Nephron (organoid): ENCODE results near the gene MCF2L2.
"Not testable (repeated sequence)": the region's sequence is repeated elsewhere in the genome, so short reads cannot be mapped to it uniquely, and the experiment has no call there.

Experiments
- H3K27ac Mint-ChIP-seq, 3 experiments: 2 replicates each; pipeline ENCODE4 v1.8.0; 2020; ENCODE audit warnings: mixed read lengths in 3 of 3, mild to moderate bottlenecking in 2 of 3, moderate library complexity in 1 of 3
- H3K27me3 Mint-ChIP-seq: 2 replicates; pipeline ENCODE4 v1.8.0; 2021; ENCODE audit warnings: low read depth, mild to moderate bottlenecking, moderate library complexity, mixed read lengths
- H3K36me3 Mint-ChIP-seq: 2 replicates; pipeline ENCODE4 v1.8.0; 2020; ENCODE audit warnings: low read depth, mixed read lengths
- H3K4me1 Mint-ChIP-seq: 2 replicates; pipeline ENCODE4 v1.8.0; 2020; ENCODE audit warnings: mixed read lengths
- H3K4me3 Mint-ChIP-seq, 3 experiments: 2 replicates each; pipeline ENCODE4 v1.8.0; 2020; ENCODE audit warnings: mild to moderate bottlenecking in 3 of 3, mixed read lengths in 3 of 3, moderate library complexity in 2 of 3
- H3K9me3 Mint-ChIP-seq: 2 replicates; pipeline ENCODE4 v1.8.0; 2020; ENCODE audit warnings: mixed read lengths
- CTCF ChIP-seq, 3 experiments: fragments of 200-600 bp; sonication (generic); IDR thresholded peaks; one replicate each; pipeline ENCODE4 v1.5.0; 2021; ENCODE audit warnings: antibody characterized with exemption in 3 of 3; ENCODE audit not compliant: unreplicated experiment in 3 of 3

The MCF2L2 gene

DNA sequence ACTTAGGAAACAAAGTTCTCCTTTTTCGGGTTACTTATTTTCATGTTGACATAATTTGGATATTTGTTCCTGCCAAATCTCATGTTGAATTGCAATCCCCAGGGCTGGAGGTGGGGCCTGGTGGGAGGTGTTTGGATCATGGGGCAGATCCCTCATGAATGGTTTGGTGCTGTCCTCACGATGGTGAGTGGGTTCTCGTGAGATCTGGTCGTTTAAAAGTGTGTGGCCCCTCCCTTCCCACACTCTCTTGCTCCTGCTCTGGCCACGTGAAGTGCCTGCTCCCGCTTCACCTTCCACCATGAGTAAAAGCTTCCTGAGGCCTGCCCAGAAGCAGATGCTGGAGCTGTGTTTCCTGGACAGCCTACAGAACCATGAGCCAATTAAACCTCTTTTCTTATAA is 43.7 kb upstream of the MCF2L2 start:
- H3K4me1 Mint-ChIP-seq, result no peaks in the 10 kb centered on the region
- H3K27ac Mint-ChIP-seq, result no peak overlapping the region
- no peaks in the 10 kb centered on the region for H3K9me3 Mint-ChIP-seq
- H3K4me3 Mint-ChIP-seq, result no peak overlapping the region
- no peaks in the 10 kb centered on the region for H3K36me3 Mint-ChIP-seq
- no peaks in the 10 kb centered on the region for H3K27me3 Mint-ChIP-seq
- no peak for TF ChIP-seq CTCF (IDR thresholded peaks at IDR 0.05; ENCODE audit: unreplicated experiment in 3 of 3)

- peaks cover 2% of the 10 kb centered on the region for H3K9me3 Mint-ChIP-seq
- no peaks in the 10 kb centered on the region for H3K27me3 Mint-ChIP-seq
- TF ChIP-seq CTCF (IDR thresholded peaks at IDR 0.05; ENCODE audit: unreplicated experiment in 3 of 3), result no peak
- no peaks in the 10 kb centered on the region for H3K36me3 Mint-ChIP-seq
- no peak overlapping the region for H3K4me3 Mint-ChIP-seq
- H3K27ac Mint-ChIP-seq, result no peak overlapping the region
- H3K4me1 Mint-ChIP-seq, result peaks cover 5% of the 10 kb centered on the region
These were observed 40.0 kb upstream of the MCF2L2 start for GRCh38 chr3:183468424-183468823.

DNA sequence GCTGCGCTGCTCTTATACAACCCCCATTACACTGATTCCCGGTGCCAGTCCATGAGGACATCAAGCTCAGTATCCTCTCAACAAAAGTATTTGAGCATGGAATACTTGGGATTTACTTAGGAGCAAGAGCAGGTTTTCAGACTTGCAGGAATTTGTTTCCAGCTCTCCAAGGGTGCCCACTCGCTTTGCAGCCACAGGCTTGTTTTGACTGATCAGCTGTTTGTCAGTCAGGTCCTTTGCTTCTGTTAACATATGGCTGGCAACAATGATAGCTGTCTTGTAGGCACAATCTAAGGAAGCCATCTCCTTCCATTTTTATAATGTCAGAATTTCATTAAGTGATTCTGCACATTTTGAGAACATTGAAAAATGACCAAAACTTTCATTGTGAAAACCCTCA is 38.2 kb upstream of the MCF2L2 start:
- no peak overlapping the region for H3K27ac Mint-ChIP-seq
- TF ChIP-seq CTCF (IDR thresholded peaks at IDR 0.05; ENCODE audit: unreplicated experiment in 3 of 3), result no peak
- H3K4me3 Mint-ChIP-seq, result no peak overlapping the region
- peaks cover 2% of the 10 kb centered on the region for H3K9me3 Mint-ChIP-seq
- no peaks in the 10 kb centered on the region for H3K36me3 Mint-ChIP-seq
- no peaks in the 10 kb centered on the region for H3K27me3 Mint-ChIP-seq
- H3K4me1 Mint-ChIP-seq, result peaks cover 5% of the 10 kb centered on the region

DNA sequence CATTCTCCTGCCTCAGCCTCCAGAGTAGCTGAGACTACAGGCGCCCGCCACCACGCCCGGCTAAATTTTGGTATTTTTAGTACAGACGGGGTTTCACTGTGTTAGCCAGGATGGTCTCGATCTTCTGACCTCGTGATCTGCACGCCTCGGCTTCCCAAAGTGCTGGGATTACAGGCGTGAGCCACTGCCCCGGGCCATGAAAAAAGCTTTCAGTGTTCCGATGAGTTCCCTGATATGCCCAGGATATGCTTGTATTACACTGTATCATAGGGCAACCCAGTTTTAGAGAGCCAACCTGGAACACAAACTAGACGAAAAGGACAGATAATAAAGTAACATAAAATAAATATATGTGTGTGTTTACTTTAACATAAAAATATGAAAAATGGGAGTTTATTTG is 37.3 kb upstream of the MCF2L2 start:
- H3K36me3 Mint-ChIP-seq, H3K27me3 Mint-ChIP-seq, H3K27ac Mint-ChIP-seq, H3K4me1 Mint-ChIP-seq, H3K9me3 Mint-ChIP-seq, H3K4me3 Mint-ChIP-seq: not testable (repeated sequence)

DNA sequence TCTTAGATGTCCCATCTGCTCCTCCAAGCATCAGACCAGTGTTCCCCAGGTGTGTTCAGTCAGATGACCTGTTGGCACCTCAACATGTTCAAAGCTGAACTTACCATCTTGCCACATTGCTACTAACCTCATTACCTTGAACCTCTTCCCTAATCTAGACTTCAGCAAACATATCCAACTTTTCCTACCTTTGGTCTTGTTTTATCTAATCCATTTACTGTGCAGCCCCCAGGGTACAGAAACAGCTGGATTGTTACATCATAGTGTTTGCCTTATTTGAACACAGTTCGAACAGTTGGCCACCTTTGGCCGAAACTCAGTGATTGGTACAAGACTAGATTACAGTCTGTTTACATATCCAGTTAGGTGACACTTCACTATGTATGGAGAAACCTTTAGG is 36.1 kb upstream of the MCF2L2 start:
- Mint-ChIP-seq H3K4me3 (no peak overlapping the region), H3K27me3 (no peaks in the 10 kb centered on the region), H3K9me3 (peaks cover 9% of the 10 kb centered on the region), H3K27ac (no peak overlapping the region), H3K4me1 (peaks cover 5% of the 10 kb centered on the region), H3K36me3 (no peaks in the 10 kb centered on the region)
- no peak for TF ChIP-seq CTCF (IDR thresholded peaks at IDR 0.05; ENCODE audit: unreplicated experiment in 3 of 3)

GRCh38 chr3:183460081-183461055 is 31.9 kb upstream of the MCF2L2 start:
- Mint-ChIP-seq H3K36me3 (peaks cover 15% of the 10 kb centered on the region), H3K4me3 (no peak overlapping the region), H3K27me3 (no peaks in the 10 kb centered on the region), H3K4me1 (peaks cover 6% of the 10 kb centered on the region), H3K9me3 (peaks cover 9% of the 10 kb centered on the region), H3K27ac (peak overlapping the region in 1 of 3 experiments; percentile 45)
- no peak for TF ChIP-seq CTCF (IDR thresholded peaks at IDR 0.05; ENCODE audit: unreplicated experiment in 3 of 3)
